ENCODE measurements around the gene SEPTIN5.

The SEPTIN5 gene

GRCh38 chr22:19733755-19734154 lies 19.5 kb downstream of the SEPTIN5 start:
- H3K27ac ChIP-seq: no peak overlapping the region
- CTCF ChIA-PET: no interaction called here
- no peak for DNase-seq (ENCODE audit: low spot score)
- TF ChIP-seq, protein P1, sequence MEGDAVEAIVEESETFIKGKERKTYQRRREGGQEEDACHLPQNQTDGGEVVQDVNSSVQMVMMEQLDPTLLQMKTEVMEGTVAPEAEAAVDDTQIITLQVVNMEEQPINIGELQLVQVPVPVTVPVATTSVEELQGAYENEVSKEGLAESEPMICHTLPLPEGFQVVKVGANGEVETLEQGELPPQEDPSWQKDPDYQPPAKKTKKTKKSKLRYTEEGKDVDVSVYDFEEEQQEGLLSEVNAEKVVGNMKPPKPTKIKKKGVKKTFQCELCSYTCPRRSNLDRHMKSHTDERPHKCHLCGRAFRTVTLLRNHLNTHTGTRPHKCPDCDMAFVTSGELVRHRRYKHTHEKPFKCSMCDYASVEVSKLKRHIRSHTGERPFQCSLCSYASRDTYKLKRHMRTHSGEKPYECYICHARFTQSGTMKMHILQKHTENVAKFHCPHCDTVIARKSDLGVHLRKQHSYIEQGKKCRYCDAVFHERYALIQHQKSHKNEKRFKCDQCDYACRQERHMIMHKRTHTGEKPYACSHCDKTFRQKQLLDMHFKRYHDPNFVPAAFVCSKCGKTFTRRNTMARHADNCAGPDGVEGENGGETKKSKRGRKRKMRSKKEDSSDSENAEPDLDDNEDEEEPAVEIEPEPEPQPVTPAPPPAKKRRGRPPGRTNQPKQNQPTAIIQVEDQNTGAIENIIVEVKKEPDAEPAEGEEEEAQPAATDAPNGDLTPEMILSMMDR (conservative IDR thresholded peaks at IDR 0.05; ENCODE audit: low read depth): no peak
- POLR2A ChIA-PET (ENCODE audit: low non-redundant PET): no interaction called here

GRCh38 chr22:19734163-19734562 lies 19.9 kb downstream of the SEPTIN5 start:
- TF ChIP-seq, protein P1 (conservative IDR thresholded peaks at IDR 0.05; ENCODE audit: low read depth): no peak
- CTCF ChIA-PET: no interaction called here

DNA sequence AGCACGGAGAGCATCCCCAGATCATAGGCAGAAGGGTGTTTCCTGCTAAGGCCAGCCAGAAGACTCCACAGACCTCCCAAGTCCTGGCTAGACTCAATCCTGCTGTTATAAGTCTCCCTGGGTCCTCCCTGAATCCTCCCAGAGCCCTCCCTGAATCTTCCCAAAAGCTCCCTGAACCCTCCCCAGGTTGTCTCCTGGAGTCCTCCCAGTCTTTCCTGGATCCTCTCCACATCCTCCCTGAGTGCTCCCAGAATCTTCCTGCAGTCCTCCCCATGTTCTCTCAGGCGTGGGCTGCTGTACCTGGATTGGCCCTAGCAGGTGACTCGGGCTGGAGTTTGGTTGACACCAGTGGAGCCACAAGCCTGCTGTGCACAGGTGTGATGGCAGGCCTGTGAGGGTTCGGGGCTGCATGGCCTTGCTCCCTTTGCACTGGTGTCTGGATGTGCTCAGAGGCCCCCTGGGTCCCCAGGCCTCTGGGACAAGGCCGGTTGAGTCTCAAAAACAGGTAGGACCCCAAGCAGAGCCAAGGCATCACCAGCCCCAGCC lies 20.6 kb downstream of the SEPTIN5 start:
- CTCF ChIA-PET: no interaction called here
- TF ChIP-seq, protein P1 (conservative IDR thresholded peaks at IDR 0.05; ENCODE audit: low read depth): no peak
- H3K27ac ChIP-seq: no peak overlapping the region
- no peak for DNase-seq (ENCODE audit: low spot score)
- POLR2A ChIA-PET (ENCODE audit: low non-redundant PET): interaction anchor here (0.6 kb wide), 1 partner anchor 221 kb away, joined by 9 read pairs; no protein-coding TSS in a partner anchor

More at GRCh38 chr22:19734163-19734562, 19.9 kb downstream of the SEPTIN5 start:
- no peak for DNase-seq (ENCODE audit: low spot score)
- POLR2A ChIA-PET (ENCODE audit: low non-redundant PET): interaction anchor here (0.6 kb wide), 1 partner anchor 222 kb away, joined by 9 read pairs; no protein-coding TSS in a partner anchor
- H3K27ac ChIP-seq: no peak overlapping the region

- DNase-seq (ENCODE audit: low spot score): no peak
- TF ChIP-seq, protein P1 (conservative IDR thresholded peaks at IDR 0.05; ENCODE audit: low read depth): no peak
- H3K27ac ChIP-seq: no peak overlapping the region
- ChIA-PET POLR2A (ENCODE audit: low non-redundant PET) (no interaction called here), CTCF (interaction anchor here (0.5 to 1.0 kb wide), 3 partner anchors 12 to 22 kb away, joined by 3 to 6 read pairs (median 3); no protein-coding TSS in a partner anchor)
Measured at GRCh38 chr22:19735665-19736510, 21.6 kb downstream of the SEPTIN5 start.

DNA sequence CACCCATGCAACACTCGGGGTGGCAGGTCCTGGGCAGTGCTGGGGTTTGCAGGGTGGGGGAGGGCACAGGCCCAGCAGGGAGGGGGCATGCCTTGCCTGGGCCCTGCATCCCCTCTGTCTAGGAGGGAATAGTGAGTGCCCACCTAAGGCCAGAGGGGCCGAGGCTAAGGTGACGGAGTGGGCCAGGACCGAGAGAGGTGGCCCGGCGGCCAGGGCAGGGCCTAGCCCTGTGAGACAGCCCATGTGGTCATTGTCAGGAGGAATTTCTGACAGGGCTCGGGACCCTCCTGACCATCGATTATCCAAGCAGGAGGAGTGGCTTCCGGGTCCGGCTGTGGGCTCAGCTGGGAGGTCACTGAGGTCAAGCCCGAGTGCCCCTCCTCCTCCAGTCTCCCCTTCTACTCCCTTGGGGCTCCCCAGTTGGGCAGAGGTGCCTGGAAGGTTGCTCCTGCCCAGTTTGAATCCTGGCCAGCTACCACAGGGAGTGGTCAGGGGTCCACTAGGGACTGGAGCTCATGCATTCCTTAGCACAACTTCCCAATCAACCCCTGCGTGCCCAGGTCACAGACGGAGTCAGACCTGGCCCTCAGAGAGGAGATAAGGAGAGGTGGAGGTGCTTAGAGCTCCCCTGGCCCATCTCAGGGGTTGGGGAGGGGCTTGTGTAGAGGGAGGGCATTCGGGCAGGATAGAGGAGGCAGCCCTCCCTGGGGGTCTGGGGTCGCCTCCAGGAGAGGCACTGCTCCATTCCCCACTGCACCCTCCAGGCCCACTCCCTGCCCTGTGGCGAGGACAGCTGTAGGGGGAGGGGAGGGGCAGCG lies 23.8 kb downstream of the SEPTIN5 start:
- no peak overlapping the region for H3K27ac ChIP-seq
- TF ChIP-seq, protein P1 (conservative IDR thresholded peaks at IDR 0.05; ENCODE audit: low read depth): no peak
- no peak for DNase-seq (ENCODE audit: low spot score)
- ChIA-PET POLR2A (ENCODE audit: low non-redundant PET) (no interaction called here), CTCF (no interaction called here)

All from RWPE1 (cell line).